HG03280 (cell line): ENCODE results near the gene IQCH.
A peak's percentile ranks its signal among the peaks of the same experiment; 100 is the strongest.

ENCODE experiments used
- ATAC-seq: cut with Tn5 transposase; IDR thresholded peaks from one replicate; pipeline ENCODE4 v1.9.1; 2021; ENCODE audit warnings: mild to moderate bottlenecking, moderate library complexity; ENCODE audit not compliant: unreplicated experiment

The IQCH gene

DNA sequence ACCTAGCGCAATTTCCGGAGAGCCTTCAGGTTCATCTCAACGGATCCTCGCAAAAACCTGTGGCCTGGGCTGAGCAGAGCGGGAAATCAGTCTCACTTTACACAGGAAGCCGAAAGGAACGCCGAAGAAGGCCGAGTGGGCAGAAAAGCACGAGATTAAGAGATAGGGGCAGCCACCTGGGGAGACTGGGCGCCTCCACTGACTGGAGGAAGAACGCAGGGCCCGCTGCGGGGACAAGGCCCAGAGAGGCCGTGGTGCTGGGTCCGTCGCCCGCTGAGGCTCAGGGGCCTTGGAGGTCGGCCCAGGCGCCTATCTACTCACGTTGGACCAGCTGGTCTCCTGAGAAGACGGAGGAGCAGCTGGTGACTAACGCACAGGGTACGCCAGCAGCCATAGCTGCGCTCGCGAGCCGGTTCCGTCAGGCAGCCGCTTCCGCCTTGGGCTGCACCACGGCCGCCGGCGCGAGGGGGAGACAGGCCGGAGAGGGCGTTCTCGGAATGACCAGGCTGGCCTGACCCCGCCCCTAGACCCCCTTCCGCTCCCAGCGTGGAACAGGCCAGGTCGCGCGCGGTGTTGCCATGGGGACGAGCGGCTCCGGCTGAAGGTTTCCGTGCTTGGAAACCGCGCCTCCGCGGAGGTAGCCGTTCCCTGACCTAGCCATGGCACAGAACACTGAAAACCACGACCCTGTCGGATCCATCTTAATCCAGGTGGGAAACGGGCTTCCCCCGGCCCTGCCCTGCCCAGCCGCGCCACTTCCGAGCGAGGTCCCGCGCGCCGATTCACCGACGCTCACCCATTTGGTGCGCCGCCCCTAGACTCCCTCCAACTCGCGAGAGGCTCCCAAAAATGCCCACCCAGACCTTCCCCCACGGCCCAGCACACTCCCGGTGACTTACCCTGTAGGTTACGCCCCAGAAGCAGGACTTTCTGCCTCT, at the start of gene IQCH, which contains the start of gene AAGAB:
Gene IQCH (plus strand): TSS at position 549 of the 938 bp plus-strand sequence. CDS start 111 bp downstream, at position 660.
Gene AAGAB (minus strand): TSS at position 424 of the 938 bp plus-strand sequence. CDS start 30 bp downstream, at position 394.
- ATAC-seq = peak; percentile 98

- ATAC-seq = no peak
Observed at GRCh38 chr15:67207555-67208207, 46.9 kb upstream of the IQCH start.

DNA sequence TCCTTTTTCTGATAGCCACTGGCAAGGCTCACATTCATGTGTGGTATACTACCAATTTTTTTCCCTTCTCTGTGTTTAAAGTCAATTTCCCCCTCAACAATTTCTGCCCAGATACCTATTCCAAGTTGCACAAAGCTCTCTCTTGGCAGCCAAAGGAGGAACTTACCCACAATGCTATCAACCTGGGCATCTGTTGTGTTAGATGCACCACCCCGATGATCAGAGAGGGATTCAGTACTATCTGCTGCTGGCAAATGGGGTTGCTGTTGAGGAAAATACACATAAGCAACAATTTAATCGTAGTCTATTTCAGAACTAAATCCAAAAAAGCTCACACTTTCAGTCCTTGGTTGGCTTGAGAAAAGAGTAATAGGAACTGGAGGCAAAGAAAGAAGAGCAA, 46.2 kb upstream of the IQCH start:
- no peak for ATAC-seq

GRCh38 chr15:67210555-67211168, 43.9 kb upstream of the IQCH start:
- ATAC-seq = no peak

GRCh38 chr15:67212684-67213367, 41.8 kb upstream of the IQCH start:
- ATAC-seq = no peak

DNA sequence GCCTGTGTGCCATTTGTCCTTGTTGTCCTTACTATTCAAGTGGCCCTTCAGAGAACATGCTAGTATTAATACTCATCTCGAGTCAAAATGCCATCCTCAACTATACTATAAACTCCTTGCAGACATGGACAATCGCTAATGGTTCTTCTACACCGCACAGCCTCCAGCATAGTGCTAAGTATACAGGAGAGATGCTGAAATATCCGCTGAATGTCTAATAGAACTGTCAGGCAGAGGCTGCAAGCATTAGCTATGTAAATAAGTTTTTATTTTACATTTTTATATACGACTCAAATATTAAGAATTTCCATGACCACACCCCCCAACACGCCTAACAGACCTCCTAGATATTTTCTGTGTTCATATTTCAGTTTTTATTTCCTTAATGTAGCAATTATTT, 39.5 kb upstream of the IQCH start:
- ATAC-seq = no peak

DNA sequence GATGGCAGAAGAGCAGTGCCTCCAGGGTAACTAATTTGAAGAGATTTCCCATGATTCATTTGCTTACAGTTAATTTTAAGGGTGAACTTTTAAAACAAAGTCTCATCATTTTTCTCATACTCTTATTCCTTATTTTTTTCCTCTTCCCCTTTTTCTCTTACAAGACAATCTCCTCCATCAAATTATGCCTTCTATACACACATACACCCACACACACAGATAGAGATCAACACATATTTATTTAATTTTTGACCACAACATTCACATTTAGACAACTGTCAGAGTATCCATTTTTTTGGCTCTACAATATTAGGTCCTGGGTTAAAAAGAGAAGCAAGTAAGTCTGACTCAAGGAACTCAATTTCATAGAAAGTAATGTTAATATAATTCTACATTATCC, 37.7 kb upstream of the IQCH start:
- no peak for ATAC-seq

- ATAC-seq = no peak
Observed at GRCh38 chr15:67218428-67218827, 36.2 kb upstream of the IQCH start.

GRCh38 chr15:67219288-67219687, 35.3 kb upstream of the IQCH start:
- ATAC-seq = no peak

DNA sequence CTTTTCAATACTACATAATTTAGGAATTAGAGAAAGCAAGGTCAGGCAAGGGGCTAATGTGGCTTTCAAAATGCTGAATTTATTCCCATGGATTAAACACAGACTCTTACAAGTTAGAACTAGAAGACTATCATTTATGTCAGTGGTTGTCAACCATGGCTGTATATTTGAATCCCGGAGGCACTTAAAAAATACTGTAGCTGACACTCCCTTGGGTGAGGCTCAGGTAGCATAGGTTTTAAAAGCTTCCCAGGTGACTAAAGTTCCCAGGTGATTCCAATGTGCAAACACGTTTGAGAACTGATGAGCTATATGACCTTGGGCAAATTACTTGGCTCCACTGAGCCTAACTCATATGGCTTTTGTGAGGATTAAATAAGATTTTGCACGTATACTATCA, 29.7 kb upstream of the IQCH start:
- ATAC-seq = no peak

- no peak for ATAC-seq
Observed at GRCh38 chr15:67225336-67225735, 29.2 kb upstream of the IQCH start.

DNA sequence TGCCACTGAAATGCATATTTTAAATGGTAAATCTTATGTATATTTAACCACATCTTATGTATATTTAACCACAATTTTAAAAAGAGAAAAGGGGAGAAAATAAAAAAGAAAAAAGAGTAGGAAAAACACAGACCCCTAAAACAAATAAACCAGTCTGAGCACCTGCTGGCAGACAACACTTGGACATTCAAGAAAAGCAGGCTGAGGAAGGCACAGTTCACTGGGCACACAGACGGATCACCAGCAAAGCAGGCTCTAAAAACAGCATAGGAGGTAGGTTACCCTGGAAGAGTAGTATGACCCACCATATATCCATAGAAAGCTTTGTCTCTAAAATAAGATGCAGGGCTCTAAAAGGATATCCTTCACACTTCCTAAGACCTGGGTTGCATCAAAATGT, 27.2 kb upstream of the IQCH start:
- no peak for ATAC-seq

DNA sequence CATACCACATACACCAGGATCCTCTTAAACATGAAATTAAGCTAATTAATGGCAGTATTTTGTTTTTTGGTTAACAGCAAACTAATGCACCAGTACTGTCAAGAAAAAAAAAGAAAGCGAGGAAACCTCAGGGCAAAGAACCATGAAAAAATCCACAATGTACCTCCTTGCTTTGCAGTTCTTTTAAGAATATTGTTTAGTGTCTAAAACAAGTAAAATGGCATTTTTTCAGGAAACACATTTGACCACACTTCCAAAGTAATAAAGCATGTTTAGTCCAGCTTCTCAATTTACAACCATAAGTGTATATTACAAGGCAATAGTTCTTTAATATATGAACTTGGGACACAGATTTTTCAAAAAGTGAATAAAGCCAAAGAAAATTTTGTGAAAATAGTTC, 26.7 kb upstream of the IQCH start:
- ATAC-seq = no peak

GRCh38 chr15:67228286-67228685, 26.3 kb upstream of the IQCH start:
- no peak for ATAC-seq

DNA sequence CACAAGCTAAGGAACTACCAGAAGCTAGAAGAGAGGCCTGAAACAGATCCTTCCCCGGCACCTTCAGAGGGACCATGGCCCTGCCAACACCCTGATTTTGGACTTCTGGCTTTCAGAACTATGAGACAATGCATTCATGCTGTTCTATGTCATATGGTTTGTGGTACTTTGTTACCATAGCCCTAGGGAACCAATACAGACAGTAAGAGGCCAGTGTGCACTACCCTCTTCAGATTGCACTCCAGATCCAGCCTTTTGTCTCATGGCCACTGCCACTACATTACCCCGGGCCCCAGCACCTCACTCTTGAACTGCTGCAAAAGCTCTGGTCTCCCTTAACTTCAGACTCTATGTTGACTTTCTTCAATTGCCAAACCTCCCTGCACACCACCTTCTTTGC, 24.1 kb upstream of the IQCH start:
- ATAC-seq = no peak

- ATAC-seq = no peak
Observed at GRCh38 chr15:67232591-67232990, 22.0 kb upstream of the IQCH start.

- ATAC-seq = peak; percentile 20
Observed at GRCh38 chr15:67240235-67241131, 14.1 kb upstream of the IQCH start.

DNA sequence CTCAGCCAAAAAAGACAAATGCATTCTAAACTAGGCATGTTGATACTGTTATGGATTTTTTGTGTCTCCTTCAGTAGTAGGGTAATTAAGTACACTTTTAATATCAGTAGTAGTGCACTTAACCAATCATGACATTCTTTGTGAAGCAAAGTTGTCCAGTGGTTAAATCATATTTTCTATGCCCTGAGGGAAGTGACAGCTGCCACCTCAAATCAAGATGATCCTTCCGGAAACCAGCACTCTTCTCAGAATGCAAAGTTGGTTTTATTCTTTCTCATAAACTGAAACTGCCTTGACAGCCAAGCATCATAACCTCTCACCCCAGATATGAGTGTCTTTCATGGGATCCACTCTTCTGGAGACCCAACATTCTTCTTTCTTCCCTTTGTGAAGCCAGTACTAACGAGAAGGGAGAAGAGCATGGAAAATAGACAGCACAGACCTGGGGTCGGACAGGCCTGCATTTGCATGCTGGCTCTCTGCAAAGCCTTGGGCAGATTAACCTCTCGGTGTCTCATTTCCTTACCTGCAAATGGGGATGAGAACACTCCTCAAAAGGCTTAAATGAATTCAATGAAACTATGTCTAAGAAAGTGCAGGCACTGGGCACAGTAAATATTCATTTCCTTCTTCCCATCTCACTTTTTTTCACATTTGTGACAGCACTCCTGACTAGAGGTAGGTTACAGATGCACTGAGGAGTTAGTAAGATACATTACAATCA, 13.3 kb upstream of the IQCH start:
- ATAC-seq = peak; percentile 80

GRCh38 chr15:67242708-67243111, 11.9 kb upstream of the IQCH start:
- no peak for ATAC-seq
